ENCODE data around the gene PARD3B.
"Not testable (repeated sequence)": the region's sequence is repeated elsewhere in the genome, so short reads cannot be mapped to it uniquely, and the experiment has no call there.

PARD3B gene

DNA sequence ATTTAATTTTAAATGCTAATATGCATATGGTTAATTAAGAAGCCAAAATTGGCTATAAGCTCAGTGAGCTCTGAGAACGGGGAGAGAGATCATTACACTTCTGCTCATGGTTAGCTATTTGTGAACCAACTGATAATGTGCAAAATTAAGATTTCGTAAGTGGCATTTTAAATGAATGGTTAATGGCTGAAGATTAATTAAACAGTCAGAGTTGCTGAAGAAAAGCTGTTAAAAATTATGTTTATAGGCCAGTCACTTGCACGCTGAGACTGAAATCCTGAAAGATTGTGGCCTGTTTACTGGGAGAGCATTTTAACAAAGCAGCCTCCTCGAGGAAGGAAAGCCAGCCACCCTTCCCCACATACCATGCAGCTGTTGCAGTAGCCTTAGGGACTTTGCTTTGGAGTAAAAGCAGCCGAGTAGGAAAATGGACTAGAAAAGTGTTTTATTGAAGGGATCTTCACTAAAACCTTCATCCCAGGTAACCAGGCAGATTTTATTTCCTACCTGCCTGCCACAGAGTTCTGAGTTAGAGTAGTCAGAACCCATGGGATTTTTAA, 918.3 kb downstream of the PARD3B start:
- Mint-ChIP-seq H3K36me3 (ENCODE audit: low read depth) (no peaks in the 10 kb centered on the region), H3K4me1 (ENCODE audit: low read depth) (no peaks in the 10 kb centered on the region), H3K4me3 (no peak overlapping the region), H3K27me3 (no peaks in the 10 kb centered on the region), H3K27ac (no peak overlapping the region), H3K9me3 (no peaks in the 10 kb centered on the region)
- intact Hi-C loops (cut with micrococcal nuclease), result no loop called here

DNA sequence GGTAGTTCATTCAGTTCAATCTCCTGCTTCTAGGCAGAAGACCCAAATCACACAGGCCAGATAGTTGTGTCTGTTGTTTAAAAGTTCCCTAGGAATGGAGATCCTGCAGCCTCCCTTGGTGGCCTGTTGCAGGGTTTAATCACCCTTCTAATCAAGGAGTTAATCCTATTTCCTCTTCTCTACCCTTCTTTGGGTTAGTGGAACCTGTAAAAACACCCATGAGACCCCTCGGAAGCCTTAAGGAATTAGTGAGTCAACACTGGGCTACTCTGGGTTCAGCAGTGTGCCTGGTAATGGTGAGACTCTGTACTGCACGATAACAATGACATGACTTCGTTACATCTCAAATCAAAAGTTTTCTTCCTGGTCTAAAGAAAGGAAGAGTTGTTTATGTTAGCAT, 919.4 kb downstream of the PARD3B start:
- no peaks in the 10 kb centered on the region for H3K27me3 Mint-ChIP-seq
- no peaks in the 10 kb centered on the region for H3K36me3 Mint-ChIP-seq (ENCODE audit: low read depth)
- H3K4me1 Mint-ChIP-seq (ENCODE audit: low read depth), result no peaks in the 10 kb centered on the region
- no peaks in the 10 kb centered on the region for H3K9me3 Mint-ChIP-seq
- H3K4me3 Mint-ChIP-seq, result no peak overlapping the region
- H3K27ac Mint-ChIP-seq, result no peak overlapping the region
- intact Hi-C loops (cut with micrococcal nuclease), result no loop called here

DNA sequence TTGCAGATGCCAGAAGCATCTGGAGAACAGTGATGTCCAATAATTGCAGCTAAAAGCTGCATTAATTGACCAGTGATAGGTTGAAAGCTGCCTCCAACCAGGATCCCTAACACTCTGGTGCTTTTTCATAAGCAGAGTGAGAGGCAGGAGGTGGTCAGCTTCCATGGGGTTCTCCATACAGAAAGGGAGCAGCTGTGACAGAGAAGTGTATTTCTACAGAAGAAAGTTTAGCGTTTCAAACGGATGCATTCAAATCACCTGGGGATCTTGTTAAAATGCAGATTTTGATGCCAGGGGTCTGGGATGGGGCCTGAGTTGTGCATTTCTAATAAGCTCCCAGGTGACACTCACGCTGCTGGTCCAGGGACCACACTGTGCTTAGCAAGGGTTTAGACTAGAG, 920.5 kb downstream of the PARD3B start:
- Mint-ChIP-seq H3K9me3 (no peaks in the 10 kb centered on the region), H3K27ac (no peak overlapping the region), H3K4me3 (no peak overlapping the region), H3K36me3 (ENCODE audit: low read depth) (no peaks in the 10 kb centered on the region), H3K4me1 (ENCODE audit: low read depth) (no peaks in the 10 kb centered on the region), H3K27me3 (no peaks in the 10 kb centered on the region)
- intact Hi-C loops (cut with micrococcal nuclease), result no loop called here

DNA sequence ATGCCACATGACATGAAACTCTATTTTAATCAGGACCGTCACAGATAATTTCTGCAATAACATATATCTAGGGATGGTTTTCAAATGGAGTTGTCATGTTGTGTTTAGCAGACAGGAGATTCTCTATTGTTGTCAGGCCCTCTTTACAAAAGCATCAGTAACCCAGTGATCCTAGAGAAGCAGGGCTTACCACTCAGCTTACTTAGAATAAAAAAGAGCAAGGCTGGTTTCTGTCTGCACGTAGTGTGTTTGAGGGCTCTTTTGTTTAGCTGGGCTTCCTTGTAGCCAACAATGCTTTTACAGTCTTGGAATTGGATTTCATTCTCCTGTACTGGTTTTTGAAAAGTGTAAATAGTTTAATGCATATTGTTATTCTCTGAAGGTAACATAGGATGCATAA, 926.5 kb downstream of the PARD3B start:
- no peak overlapping the region for H3K4me3 Mint-ChIP-seq
- H3K27ac Mint-ChIP-seq, result no peak overlapping the region
- H3K9me3 Mint-ChIP-seq, result no peaks in the 10 kb centered on the region

DNA sequence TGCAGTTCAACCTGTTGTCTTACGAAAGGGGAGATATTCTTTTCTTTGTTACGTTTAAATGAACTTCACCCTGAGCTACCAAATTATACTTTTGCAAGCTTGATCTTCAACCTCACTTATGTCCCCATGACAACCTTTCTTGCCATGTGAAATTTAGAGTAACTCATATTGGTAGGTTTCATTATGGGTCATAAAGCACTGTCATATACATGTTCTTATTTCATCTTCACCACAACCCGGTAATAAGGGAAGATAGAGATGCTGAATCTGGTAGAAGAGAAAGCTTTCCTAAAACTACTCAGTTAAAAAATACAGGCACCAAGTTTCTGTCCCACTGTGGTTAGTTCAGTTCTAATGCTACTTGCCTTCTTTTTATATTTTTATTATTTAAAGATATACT, 928.5 kb downstream of the PARD3B start:
- H3K36me3 Mint-ChIP-seq (ENCODE audit: low read depth), result no peaks in the 10 kb centered on the region
- H3K4me1 Mint-ChIP-seq (ENCODE audit: low read depth), result no peaks in the 10 kb centered on the region
- no peak overlapping the region for H3K27ac Mint-ChIP-seq
- no peaks in the 10 kb centered on the region for H3K27me3 Mint-ChIP-seq
- no peaks in the 10 kb centered on the region for H3K9me3 Mint-ChIP-seq
- intact Hi-C loops (cut with micrococcal nuclease), result no loop called here
- no peak overlapping the region for H3K4me3 Mint-ChIP-seq

More for the DNA sequence above, 926.5 kb downstream of the PARD3B start:
- no peaks in the 10 kb centered on the region for H3K27me3 Mint-ChIP-seq
- H3K36me3 Mint-ChIP-seq (ENCODE audit: low read depth), result no peaks in the 10 kb centered on the region
- H3K4me1 Mint-ChIP-seq (ENCODE audit: low read depth), result no peaks in the 10 kb centered on the region
- intact Hi-C loops (cut with micrococcal nuclease), result no loop called here

DNA sequence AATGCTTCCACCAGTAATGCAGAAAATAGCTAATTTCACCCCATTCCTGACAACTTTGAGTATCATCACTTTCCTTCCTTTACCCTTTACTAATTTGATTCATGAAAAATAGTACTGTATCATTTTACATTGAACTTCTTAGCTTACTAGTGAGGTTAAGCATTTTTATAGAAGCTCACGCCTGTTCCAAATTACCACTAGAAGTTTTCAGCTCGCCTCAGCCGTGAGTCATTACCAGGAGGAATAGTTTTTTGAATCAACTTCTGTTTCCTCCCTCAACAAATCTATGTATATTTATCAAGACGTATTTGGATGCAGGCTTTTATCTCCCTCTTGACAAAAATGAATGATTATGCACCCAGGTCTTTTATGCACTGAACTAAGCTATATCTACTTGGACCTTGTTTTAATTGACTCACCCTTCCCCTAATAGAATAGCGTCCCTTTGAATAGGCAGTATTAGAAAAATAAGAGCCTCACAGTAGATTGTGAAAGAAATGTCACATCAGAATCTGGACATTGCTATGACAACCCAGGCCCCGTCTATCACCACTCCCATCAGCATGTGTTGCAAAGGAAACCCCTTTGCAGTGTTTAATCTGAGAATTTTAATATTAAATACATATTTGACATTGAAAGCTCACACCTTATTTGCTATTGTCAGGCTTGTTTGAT, 929.6 kb downstream of the PARD3B start:
- Mint-ChIP-seq H3K27me3 (no peaks in the 10 kb centered on the region), H3K27ac (no peak overlapping the region), H3K9me3 (no peaks in the 10 kb centered on the region), H3K4me3 (no peak overlapping the region), H3K4me1 (ENCODE audit: low read depth) (no peaks in the 10 kb centered on the region), H3K36me3 (ENCODE audit: low read depth) (no peaks in the 10 kb centered on the region)
- intact Hi-C loops (cut with micrococcal nuclease), result no loop called here

DNA sequence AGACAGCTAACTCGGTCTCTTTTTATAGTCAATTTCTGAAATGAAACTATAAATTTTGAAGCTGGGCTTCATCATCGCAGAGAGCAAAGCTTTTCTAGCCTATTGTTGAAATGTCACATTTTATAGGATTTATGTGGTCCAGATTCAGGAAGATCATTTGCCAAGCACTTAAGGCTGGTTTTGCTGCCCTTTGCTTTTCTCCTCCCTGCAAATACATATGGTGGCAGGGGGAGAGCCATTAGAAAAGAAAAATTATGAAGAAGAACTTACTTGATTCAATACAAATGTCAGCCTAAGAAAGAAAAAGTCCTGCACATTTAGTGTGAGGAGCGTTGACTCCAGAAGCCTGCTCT, 930.1 kb downstream of the PARD3B start:
- no peaks in the 10 kb centered on the region for H3K27me3 Mint-ChIP-seq
- intact Hi-C loops (cut with micrococcal nuclease), result no loop called here
- no peaks in the 10 kb centered on the region for H3K9me3 Mint-ChIP-seq
- no peak overlapping the region for H3K4me3 Mint-ChIP-seq
- no peaks in the 10 kb centered on the region for H3K4me1 Mint-ChIP-seq (ENCODE audit: low read depth)
- no peak overlapping the region for H3K27ac Mint-ChIP-seq
- no peaks in the 10 kb centered on the region for H3K36me3 Mint-ChIP-seq (ENCODE audit: low read depth)

DNA sequence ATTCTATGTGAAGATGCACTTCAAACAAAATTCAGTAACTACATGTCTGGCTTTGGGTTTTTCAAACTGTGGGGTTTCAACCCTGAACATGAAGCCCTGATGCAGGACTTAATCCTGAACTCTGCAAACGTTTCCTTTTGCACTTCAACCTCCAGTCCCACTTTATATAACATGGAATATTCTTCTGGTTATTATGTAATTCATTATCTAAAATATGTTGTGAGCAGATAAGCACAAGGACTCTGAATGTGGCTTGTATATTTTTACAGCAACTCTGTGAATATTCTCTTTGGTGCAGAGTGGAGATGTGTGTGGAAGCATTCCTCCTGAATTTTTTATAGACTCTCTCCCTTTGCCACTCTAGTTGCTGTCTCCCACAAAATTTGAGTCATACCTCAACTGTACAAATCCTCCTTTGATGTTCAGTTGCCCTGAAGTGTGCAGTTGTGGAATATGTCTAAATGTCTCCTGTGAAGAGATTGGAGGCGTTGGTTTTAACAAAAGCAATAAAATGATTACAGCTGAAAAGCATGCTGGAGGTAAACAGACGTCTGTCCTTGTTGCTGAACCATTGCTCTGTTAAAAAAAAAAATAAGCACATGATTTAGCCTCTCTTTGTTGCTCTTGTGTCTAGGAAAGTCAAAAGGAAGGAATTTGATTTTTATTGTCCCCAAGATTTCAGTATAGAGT, 931.9 kb downstream of the PARD3B start:
- Mint-ChIP-seq H3K4me1 (ENCODE audit: low read depth) (no peaks in the 10 kb centered on the region), H3K27me3 (no peaks in the 10 kb centered on the region), H3K36me3 (ENCODE audit: low read depth) (no peaks in the 10 kb centered on the region), H3K4me3 (no peak overlapping the region), H3K9me3 (no peaks in the 10 kb centered on the region), H3K27ac (no peak overlapping the region)
- intact Hi-C loops (cut with micrococcal nuclease), result no loop called here

DNA sequence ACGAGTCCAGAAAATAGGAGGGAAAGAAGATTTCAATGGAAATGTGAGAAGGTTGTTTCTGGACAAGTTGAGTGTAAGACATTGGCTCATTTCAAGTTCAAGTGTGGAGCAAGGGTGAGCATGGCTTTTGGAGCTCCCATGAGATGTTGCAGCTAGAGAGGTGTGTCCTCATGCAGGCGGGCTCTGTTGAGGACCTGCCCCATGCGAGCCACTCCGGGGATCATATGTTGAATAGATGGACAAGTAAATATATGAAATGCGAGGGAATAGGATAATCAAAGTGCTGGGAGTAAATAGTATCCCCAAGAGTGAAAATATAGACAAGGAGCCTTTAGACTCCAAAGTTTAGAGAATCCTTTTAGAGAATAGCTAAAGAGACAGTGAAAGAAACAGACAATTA, 936.6 kb downstream of the PARD3B start:
- intact Hi-C loops (cut with micrococcal nuclease), result no loop called here
- Mint-ChIP-seq H3K27ac (no peak overlapping the region), H3K9me3 (no peaks in the 10 kb centered on the region), H3K4me3 (no peak overlapping the region), H3K4me1 (ENCODE audit: low read depth) (no peaks in the 10 kb centered on the region), H3K36me3 (ENCODE audit: low read depth) (no peaks in the 10 kb centered on the region), H3K27me3 (no peaks in the 10 kb centered on the region)

DNA sequence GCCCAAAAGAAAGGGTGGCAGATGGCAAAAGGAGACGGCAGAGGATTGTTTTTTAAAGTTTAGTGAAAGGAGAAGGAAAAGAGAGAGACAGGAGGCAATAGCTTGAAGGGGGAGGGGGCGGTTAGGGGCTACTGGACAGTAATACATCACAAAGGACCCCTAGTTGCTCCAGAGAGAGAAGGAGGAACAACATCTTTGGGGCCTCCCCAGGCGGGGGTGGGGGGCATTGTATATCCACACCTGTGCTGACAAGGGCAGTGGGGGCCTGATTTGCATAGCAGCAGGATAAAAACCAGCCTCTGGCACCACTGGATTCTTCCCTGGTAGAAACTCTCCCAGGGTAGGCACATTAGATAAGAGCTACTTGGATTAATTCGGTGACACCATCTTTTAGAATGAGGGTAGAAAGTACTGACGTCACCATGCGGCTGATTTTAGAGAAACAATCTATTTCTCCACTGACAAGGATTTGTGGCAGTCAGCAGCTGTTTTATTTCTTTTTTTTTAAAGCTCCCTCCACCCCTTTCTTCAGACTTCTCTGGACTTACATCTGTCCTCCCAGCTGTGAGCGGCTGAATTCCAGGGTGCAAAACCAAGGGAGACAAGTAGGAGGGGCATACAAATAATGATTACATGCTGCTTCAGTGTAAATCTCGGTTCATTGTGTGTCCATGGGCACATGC, 937.3 kb downstream of the PARD3B start:
- H3K9me3 Mint-ChIP-seq, result no peaks in the 10 kb centered on the region
- no peak overlapping the region for H3K4me3 Mint-ChIP-seq
- H3K27me3 Mint-ChIP-seq, result no peaks in the 10 kb centered on the region
- H3K4me1 Mint-ChIP-seq (ENCODE audit: low read depth), result no peaks in the 10 kb centered on the region
- intact Hi-C loops (cut with micrococcal nuclease), result no loop called here
- no peaks in the 10 kb centered on the region for H3K36me3 Mint-ChIP-seq (ENCODE audit: low read depth)
- no peak overlapping the region for H3K27ac Mint-ChIP-seq

DNA sequence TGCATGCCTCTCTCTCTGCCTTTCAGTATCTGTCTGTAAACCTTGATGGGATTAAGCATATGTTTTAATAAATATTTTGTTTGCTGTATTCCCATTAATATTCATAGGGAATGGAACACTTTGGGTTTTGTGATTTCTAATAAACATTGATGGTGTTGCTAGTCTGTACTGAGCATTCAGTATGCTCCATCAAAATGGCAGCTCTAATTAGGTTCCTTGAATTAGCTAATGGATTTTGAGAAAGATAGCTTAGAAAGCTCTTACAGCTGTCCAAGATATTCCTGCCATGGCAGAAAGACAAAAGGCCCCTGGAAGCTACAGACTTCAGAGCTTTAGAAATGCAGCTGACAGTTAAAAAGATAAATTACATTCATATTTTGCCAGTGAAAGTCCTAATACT, 937.8 kb downstream of the PARD3B start:
- H3K4me1 Mint-ChIP-seq (ENCODE audit: low read depth), result no peaks in the 10 kb centered on the region
- H3K27me3 Mint-ChIP-seq, result no peaks in the 10 kb centered on the region
- no peak overlapping the region for H3K27ac Mint-ChIP-seq
- H3K36me3 Mint-ChIP-seq (ENCODE audit: low read depth), result no peaks in the 10 kb centered on the region
- no peaks in the 10 kb centered on the region for H3K9me3 Mint-ChIP-seq
- no peak overlapping the region for H3K4me3 Mint-ChIP-seq
- intact Hi-C loops (cut with micrococcal nuclease), result no loop called here

DNA sequence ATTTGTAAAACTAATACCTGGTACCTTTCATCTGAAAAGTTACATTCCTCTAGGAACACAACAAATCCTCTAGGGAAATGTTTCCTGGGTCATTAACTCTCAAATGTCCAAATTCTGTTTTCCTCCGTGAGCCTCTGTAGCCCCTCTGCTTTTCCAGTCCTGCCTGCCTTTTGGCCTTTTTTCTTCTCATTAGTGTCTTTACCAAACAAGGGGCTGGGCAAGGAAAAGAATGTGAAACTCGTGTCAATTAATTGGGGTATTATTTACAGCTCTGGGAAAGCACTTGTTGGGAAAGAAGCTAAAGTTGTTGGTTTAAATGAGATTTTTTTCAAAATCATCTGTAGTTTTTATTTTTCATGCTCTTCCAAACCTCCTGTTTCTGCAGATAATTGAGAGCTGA, 938.9 kb downstream of the PARD3B start:
- Mint-ChIP-seq H3K9me3 (no peaks in the 10 kb centered on the region), H3K4me3 (no peak overlapping the region), H3K36me3 (ENCODE audit: low read depth) (no peaks in the 10 kb centered on the region), H3K27ac (no peak overlapping the region), H3K27me3 (no peaks in the 10 kb centered on the region), H3K4me1 (ENCODE audit: low read depth) (no peaks in the 10 kb centered on the region)
- intact Hi-C loops (cut with micrococcal nuclease), result no loop called here

DNA sequence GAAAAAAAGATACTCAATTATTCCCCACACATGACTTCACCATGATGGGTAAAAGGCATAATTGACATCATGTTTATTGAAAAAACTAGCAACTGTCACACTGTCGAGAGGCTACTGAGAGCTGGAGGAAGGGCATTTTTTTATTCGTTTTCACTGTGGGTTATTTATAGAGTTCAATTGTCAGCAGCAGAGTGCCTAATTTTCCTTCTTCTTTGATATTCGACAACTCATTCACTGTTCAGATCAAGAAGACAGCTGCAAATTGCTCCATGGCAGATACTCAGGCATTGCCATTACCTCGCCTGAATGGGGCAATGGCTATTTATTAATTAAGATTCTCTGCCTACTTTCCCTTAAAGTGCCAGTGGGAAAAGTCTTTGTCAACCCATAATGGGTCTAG, 939.5 kb downstream of the PARD3B start:
- intact Hi-C loops (cut with micrococcal nuclease), result no loop called here
- H3K4me3 Mint-ChIP-seq, result no peak overlapping the region
- no peaks in the 10 kb centered on the region for H3K27me3 Mint-ChIP-seq
- no peaks in the 10 kb centered on the region for H3K4me1 Mint-ChIP-seq (ENCODE audit: low read depth)
- H3K36me3 Mint-ChIP-seq (ENCODE audit: low read depth), result no peaks in the 10 kb centered on the region
- H3K9me3 Mint-ChIP-seq, result no peaks in the 10 kb centered on the region
- H3K27ac Mint-ChIP-seq, result no peak overlapping the region

DNA sequence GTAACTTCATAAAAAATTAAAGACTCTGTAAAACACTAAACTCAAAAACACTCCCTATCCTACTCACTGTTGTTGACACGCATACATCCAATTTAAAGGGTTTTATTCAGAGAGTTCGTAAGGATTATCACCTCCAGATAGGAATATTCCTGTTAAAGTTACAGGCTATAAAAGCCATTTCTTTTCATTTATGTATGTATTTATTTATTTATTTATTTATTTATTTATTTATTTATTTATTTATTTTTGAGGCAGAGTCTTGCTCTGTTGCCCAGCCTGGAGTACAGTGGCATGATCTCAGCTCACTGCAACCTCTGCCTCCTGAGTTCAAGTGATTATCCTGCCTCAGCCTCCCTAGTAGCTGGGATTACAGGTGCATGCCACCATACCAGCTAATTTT, 948.3 kb downstream of the PARD3B start:
- H3K4me3 Mint-ChIP-seq; intact Hi-C loops (cut with micrococcal nuclease); H3K4me1 Mint-ChIP-seq (ENCODE audit: low read depth); H3K27me3 Mint-ChIP-seq; H3K27ac Mint-ChIP-seq; H3K36me3 Mint-ChIP-seq (ENCODE audit: low read depth); H3K9me3 Mint-ChIP-seq: not testable (repeated sequence)
